Upper lobe of right lung (tissue), 1 donor: ENCODE results near the gene ITGB7. TPM values are rescaled to one million over a fixed set of nuclear protein-coding genes. Genes with fewer than 3 reads are reported as not detected.

Experiments
- ATAC-seq: fragments of 200-7000 bp; cut with Tn5 transposase; one replicate; pipeline ENCODE4 v1.9.1; 2020; ENCODE audit warnings: mild to moderate bottlenecking, moderate library complexity
- DNase-seq: peaks from one replicate; pipeline ENCODE4 v3.0.0-alpha.2; 2020
- H3K27ac ChIP-seq: fragments of 200-600 bp; one replicate; pipeline ENCODE4 v1.8.0; 2022
- H3K27me3 ChIP-seq: fragments of 200-600 bp; one replicate; pipeline ENCODE4 v1.8.0; 2022; ENCODE audit warnings: mild to moderate bottlenecking
- H3K36me3 ChIP-seq: fragments of 200-600 bp; one replicate; pipeline ENCODE4 v1.8.0; 2022
- H3K4me1 ChIP-seq: fragments of 200-600 bp; one replicate; pipeline ENCODE4 v1.8.0; 2022
- H3K4me3 ChIP-seq: fragments of 200-600 bp; one replicate; pipeline ENCODE4 v1.8.0; 2022; ENCODE audit warnings: mild to moderate bottlenecking
- H3K9me3 ChIP-seq: fragments of 200-600 bp; one replicate; pipeline ENCODE4 v1.8.0; 2022
- CTCF ChIP-seq: fragments of 200-600 bp; IDR thresholded peaks from one replicate; pipeline ENCODE4 v1.8.0; 2022; ENCODE audit warnings: antibody characterized with exemption
- intact Hi-C: fragments of 100-400 bp; cut with DNase I; formaldehyde crosslinking; loops from one replicate; pipeline ENCODE4 v1.11.0; 2022
- total RNA-seq: library from RNA; stranded (reverse); fragmentation: NEBNext Ultra II Directional; extraction: Animal tissue kit (Norgen Biotek cat#: 25700); gene quantifications from one replicate; pipeline ENCODE4 v1.2.1, GENCODE V29; 2021
- donor health status: DM: no; HTN: yes; CAD: no; lungs with severe emphysema.

The ITGB7 gene
- total RNA-seq, 1 donor from 2014 or later, result 7.7 TPM

DNA sequence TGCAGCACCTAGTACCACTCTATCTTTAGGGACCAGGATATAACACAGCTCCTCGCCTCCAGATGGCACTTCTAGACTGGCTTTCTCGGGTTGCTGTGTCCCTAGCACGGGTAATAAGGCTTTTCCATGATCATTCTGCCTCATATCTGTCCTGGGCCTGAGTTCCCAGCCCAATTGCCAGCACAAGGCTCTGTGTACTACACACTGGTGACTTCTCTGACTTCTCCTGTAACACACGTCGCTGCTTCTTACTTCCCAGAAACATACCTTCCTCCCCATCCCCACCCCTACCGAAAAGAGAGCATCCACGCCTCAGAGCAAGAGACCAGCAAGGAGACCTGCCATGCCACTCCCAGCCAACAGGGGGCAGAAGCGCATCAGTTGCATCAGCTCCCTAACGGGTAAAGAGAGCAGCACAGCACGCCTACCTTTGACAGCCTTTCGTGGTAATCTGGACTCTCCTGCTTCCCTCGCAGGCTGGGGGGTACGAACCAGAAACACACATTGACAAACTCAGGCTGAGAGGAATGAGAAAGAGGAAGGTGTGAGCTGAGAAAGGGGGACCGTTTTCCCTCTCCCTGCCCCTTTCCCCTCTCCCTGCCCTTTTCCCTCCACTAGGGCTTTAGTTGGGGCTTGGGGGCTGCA lies 47.7 kb downstream of the ITGB7 start:
- no peaks in the 10 kb centered on the region for H3K27me3 ChIP-seq
- TF ChIP-seq CTCF, result peak; percentile 97
- peak; percentile 90 for DNase-seq
- intact Hi-C loops, result no loop called here
- H3K4me3 ChIP-seq, result no peak overlapping the region
- H3K9me3 ChIP-seq, result no peaks in the 10 kb centered on the region
- no peaks in the 10 kb centered on the region for H3K36me3 ChIP-seq
- no peak overlapping the region for H3K27ac ChIP-seq
- peaks cover 3% of the 10 kb centered on the region for H3K4me1 ChIP-seq
- ATAC-seq, result peak; percentile 98

DNA sequence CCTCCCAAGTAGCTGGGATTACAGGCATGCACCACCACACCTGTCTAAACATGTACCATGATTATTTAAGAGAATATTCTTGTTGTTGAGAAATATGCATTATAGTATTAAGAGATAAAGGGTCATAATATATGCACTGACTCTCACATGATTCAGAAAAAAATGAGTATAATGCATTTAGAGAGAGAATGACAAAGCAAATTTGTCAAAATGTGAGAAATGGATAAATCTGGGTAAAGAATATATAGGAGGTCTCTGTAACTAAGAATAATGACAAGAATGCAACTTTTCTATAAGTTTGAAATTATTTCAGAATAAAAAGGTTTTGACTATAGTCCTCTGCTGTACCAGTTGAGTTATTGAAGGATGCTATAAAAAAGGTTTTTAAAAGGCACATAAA lies 54.7 kb downstream of the ITGB7 start:
- no peak for TF ChIP-seq CTCF
- Histone ChIP-seq H3K4me3 (no peak overlapping the region), H3K9me3 (no peaks in the 10 kb centered on the region), H3K27me3 (no peaks in the 10 kb centered on the region), H3K27ac (no peak overlapping the region), H3K4me1 (no peaks in the 10 kb centered on the region), H3K36me3 (no peaks in the 10 kb centered on the region)
- intact Hi-C loops, result no loop called here
- DNase-seq (no peak), ATAC-seq (no peak)

DNA sequence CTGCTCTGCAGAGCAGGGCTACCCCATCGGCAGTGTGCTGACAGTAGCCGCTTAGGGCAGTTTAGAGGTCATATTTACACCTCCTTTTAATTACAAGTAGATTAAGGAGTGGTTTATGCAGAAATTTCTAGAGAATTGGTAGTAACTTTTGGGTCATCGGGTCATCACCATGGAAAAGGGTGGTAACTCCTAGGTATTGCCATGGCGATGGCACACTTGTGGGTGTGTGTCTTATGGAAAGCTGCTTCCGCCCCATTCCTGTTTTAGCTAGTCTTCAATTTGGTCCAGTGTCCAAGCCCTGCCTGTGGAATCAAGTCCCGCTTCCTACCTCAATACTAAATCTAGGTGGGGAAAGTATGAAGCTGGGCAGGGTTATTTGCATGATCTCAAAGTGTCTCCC lies 56.0 kb downstream of the ITGB7 start:
- TF ChIP-seq CTCF, result no peak
- intact Hi-C loops, result no loop called here
- H3K4me3 ChIP-seq, result no peak overlapping the region
- H3K36me3 ChIP-seq, result no peaks in the 10 kb centered on the region
- H3K9me3 ChIP-seq, result no peaks in the 10 kb centered on the region
- H3K27me3 ChIP-seq, result no peaks in the 10 kb centered on the region
- no peak for DNase-seq
- H3K27ac ChIP-seq, result no peak overlapping the region
- no peak for ATAC-seq
- no peaks in the 10 kb centered on the region for H3K4me1 ChIP-seq

DNA sequence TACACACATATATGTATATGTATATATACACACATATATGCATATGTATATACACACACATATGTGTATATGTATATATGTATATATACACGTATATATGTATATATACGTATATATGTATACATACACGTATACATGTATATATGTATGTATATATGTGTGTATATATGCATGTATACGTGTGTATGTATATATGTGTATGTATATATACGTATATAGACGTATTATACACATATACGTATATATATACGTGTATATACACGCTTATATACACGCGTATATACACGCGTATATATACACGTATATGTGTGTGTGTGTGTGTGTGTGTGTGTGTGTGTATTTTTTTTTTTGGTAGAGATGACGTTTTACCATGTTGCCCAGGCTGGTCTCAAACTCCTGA lies 59.4 kb downstream of the ITGB7 start:
- Histone ChIP-seq H3K4me1 (no peaks in the 10 kb centered on the region), H3K36me3 (no peaks in the 10 kb centered on the region), H3K9me3 (no peaks in the 10 kb centered on the region), H3K4me3 (no peak overlapping the region), H3K27ac (no peak overlapping the region), H3K27me3 (no peaks in the 10 kb centered on the region)
- DNase-seq, result no peak
- no peak for TF ChIP-seq CTCF
- intact Hi-C loops, result no loop called here
- no peak for ATAC-seq

GRCh38 chr12:53147181-53147580 lies 59.9 kb downstream of the ITGB7 start:
- Histone ChIP-seq H3K9me3 (no peaks in the 10 kb centered on the region), H3K4me1 (no peaks in the 10 kb centered on the region), H3K27ac (no peak overlapping the region), H3K4me3 (no peak overlapping the region), H3K36me3 (no peaks in the 10 kb centered on the region), H3K27me3 (no peaks in the 10 kb centered on the region)
- no peak for TF ChIP-seq CTCF
- intact Hi-C loops, result no loop called here
- ATAC-seq, result no peak
- DNase-seq, result no peak
